ENCODE data around the gene S100A10. TPM values are rescaled to one million over a fixed set of nuclear protein-coding genes. Genes with fewer than 3 reads are reported as not detected.

Gene S100A10
- total RNA-seq, 2 experiments from 2014 or later = 2.6 TPM; not detected in 1

- intact Hi-C loops (cut with micrococcal nuclease; ENCODE audit: unreplicated experiment) = no loop called here
- Histone ChIP-seq H3K36me3 (ENCODE audit: insufficient read depth, low read length) (no peaks in the 10 kb centered on the region), H3K9me2 (ENCODE audit: insufficient read depth, low read length) (no peaks in the 10 kb centered on the region), H2AFZ (ENCODE audit: low read length) (no peak overlapping the region), H3K27ac (ENCODE audit: low read depth, low read length, poor library complexity, severe bottlenecking) (no peak overlapping the region), H3K9me3 (ENCODE audit: low read length) (no peaks in the 10 kb centered on the region), H4K20me1 (ENCODE audit: insufficient read depth, low read length) (no peaks in the 10 kb centered on the region), H3K4me1 (ENCODE audit: insufficient read depth, low read length, poor library complexity, severe bottlenecking) (no peaks in the 10 kb centered on the region), H3K4me2 (ENCODE audit: low read length) (no peak overlapping the region), H3K4me3 (ENCODE audit: low read depth, low read length, poor library complexity, severe bottlenecking) (no peak overlapping the region), H3K79me2 (ENCODE audit: insufficient read depth, low read depth, low read length) (no peaks in the 10 kb centered on the region)
- TF ChIP-seq EZH2phosphoT487 (IDR thresholded peaks at IDR 0.05; ENCODE audit: borderline replicate concordance, low read depth, low read length) = no peak
- no peak for TF ChIP-seq CTCF (conservative IDR thresholded peaks at IDR 0.05; ENCODE audit: low read length)
- POLR2A ChIA-PET = no interaction called here
- no TSS peak for BruUV-seq (replicated peaks)
- CTCF ChIA-PET (ENCODE audit: unreplicated experiment) = no interaction called here
- no peak for DNase-seq (ENCODE audit: low spot score)
These were observed 9.3 kb upstream of the S100A10 start for GRCh38 chr1:152002960-152003359.

- intact Hi-C loops (cut with micrococcal nuclease; ENCODE audit: unreplicated experiment) = loop anchor here (1.0 kb wide), 3 partner anchors 34 to 113 kb away; no protein-coding TSS in a partner anchor
- no peaks in the 10 kb centered on the region for H3K9me3 ChIP-seq (ENCODE audit: low read length)
- H3K27ac ChIP-seq (ENCODE audit: low read depth, low read length, poor library complexity, severe bottlenecking) = no peak overlapping the region
- no peak overlapping the region for H3K4me3 ChIP-seq (ENCODE audit: low read depth, low read length, poor library complexity, severe bottlenecking)
- no TSS peak for BruUV-seq (replicated peaks)
- DNase-seq (ENCODE audit: low spot score) = peak; percentile 68
- no peaks in the 10 kb centered on the region for H3K9me2 ChIP-seq (ENCODE audit: insufficient read depth, low read length)
- H3K4me2 ChIP-seq (ENCODE audit: low read length) = no peak overlapping the region
- H2AFZ ChIP-seq (ENCODE audit: low read length) = no peak overlapping the region
- ChIA-PET POLR2A (interaction anchor here (0.5 kb wide), 1 partner anchor 15 kb away, joined by 6 read pairs; no protein-coding TSS in a partner anchor), CTCF (ENCODE audit: unreplicated experiment) (interaction anchor here (0.5 to 1.8 kb wide), 5 partner anchors 13 to 1445 kb away, joined by 3 to 4 read pairs (median 3); partner anchors contain the start of gene THEM4)
- no peaks in the 10 kb centered on the region for H3K79me2 ChIP-seq (ENCODE audit: insufficient read depth, low read depth, low read length)
- no peaks in the 10 kb centered on the region for H4K20me1 ChIP-seq (ENCODE audit: insufficient read depth, low read length)
- TF ChIP-seq EZH2phosphoT487 (IDR thresholded peaks at IDR 0.05; ENCODE audit: borderline replicate concordance, low read depth, low read length) (no peak), CTCF (conservative IDR thresholded peaks at IDR 0.05; ENCODE audit: low read length) (peak; percentile 95)
- H3K36me3 ChIP-seq (ENCODE audit: insufficient read depth, low read length) = no peaks in the 10 kb centered on the region
- no peaks in the 10 kb centered on the region for H3K4me1 ChIP-seq (ENCODE audit: insufficient read depth, low read length, poor library complexity, severe bottlenecking)
These were observed 8.2 kb upstream of the S100A10 start for GRCh38 chr1:152001631-152002584.

Data from OCI-LY7 (cell line).